SK-N-MC (cell line): ENCODE results near the gene GPR179.

Source experiments
- EZH2 ChIP-seq: fragments of 200-600 bp; sonication (generic); IDR thresholded peaks from one replicate; pipeline ENCODE4 v1.6.1; 2017; ENCODE audit warnings: antibody characterized with exemption
- POLR2AphosphoS5 ChIP-seq: IDR thresholded peaks from 2 replicates; pipeline ENCODE4 v1.6.1; 2012; ENCODE audit warnings: mild to moderate bottlenecking, low read depth, low read length, borderline replicate concordance

DNA sequence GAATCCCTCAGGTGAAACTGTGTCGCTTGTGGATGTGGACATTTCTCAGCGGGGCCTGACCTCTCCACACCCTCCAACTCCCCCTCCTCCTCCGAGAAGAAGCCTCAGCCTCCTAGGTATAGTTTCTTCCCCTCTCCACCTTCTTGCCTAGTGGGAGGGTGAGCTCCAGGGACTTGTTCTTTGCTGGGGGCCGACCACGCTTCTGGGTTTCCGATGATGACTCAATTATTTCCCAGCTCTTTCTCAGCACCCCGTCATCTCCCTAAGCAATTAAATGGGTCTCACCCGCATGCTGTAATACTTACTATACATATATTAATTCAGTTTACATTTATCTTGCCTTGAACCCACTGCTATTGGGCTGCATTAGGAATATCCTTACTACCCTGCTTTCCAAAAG, 21.0 kb upstream of the GPR179 start:
- TF ChIP-seq POLR2AphosphoS5 (no peak), EZH2 (no peak)
